ENCODE measurements around the gene PDE4D. TPM values are rescaled to one million over a fixed set of nuclear protein-coding genes. Genes with fewer than 3 reads are reported as not detected.

Gene PDE4D
- total RNA-seq, 4 donors from 2014 or later, result 6.0 to 36.2 (median 10.0) TPM

DNA sequence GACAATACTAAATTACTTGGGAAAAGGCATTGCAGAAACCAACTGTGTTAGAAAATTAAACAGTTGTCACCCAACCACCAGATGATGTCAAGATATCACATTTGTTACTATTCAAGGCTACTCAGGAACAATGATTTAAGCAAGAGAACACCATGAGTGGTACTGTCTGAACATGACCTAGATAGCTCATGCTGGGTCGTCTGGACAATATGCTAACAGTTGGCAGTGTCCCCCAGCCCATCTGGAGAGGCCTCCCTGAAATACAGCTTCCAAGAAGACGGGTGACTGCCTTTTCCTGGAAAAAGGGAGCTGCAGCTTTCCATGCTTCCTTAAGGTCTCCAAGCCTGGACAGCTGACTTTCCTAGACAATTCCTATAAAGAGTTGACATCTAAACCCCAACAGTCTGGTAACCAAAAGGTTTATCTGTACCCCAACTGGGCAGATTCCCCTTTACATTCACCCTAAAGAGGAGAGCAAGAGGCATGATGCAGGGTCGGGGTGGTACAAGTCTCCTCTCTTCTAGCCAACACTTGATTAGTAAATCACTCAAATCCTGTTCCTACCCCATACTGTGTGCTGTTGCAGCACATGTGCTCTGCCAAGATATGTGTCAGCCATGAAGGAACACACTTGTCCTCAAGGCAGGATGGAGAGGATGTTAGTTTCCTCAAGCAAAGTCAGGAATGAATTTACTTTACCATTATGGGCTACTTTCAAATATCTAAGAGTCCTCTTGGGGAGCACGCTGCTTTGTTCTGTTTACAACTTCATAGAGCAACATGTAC is 433.0 kb downstream of the PDE4D start:
- Histone ChIP-seq H3K36me3 (peaks cover 0 to 4% (median 0%) of the 10 kb centered on the region in 3 donors), H3K4me3 (no peak overlapping the region), H3K9me3 (no peaks in the 10 kb centered on the region), H3K27me3 (no peaks in the 10 kb centered on the region), H3K4me1 (no peaks in the 10 kb centered on the region), H3K27ac (no peak overlapping the region)
- intact Hi-C loops (cut with DNase I), result no loop called here
- no peak for TF ChIP-seq POLR2A (IDR thresholded peaks at IDR 0.05)
- TF ChIP-seq, protein P1, sequence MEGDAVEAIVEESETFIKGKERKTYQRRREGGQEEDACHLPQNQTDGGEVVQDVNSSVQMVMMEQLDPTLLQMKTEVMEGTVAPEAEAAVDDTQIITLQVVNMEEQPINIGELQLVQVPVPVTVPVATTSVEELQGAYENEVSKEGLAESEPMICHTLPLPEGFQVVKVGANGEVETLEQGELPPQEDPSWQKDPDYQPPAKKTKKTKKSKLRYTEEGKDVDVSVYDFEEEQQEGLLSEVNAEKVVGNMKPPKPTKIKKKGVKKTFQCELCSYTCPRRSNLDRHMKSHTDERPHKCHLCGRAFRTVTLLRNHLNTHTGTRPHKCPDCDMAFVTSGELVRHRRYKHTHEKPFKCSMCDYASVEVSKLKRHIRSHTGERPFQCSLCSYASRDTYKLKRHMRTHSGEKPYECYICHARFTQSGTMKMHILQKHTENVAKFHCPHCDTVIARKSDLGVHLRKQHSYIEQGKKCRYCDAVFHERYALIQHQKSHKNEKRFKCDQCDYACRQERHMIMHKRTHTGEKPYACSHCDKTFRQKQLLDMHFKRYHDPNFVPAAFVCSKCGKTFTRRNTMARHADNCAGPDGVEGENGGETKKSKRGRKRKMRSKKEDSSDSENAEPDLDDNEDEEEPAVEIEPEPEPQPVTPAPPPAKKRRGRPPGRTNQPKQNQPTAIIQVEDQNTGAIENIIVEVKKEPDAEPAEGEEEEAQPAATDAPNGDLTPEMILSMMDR (IDR thresholded peaks at IDR 0.05), result no peak
- DNase-seq, result no peak
- 58 to 68% methylated on average over 4 of the region's 4 CpGs for WGBS, 2 donors

DNA sequence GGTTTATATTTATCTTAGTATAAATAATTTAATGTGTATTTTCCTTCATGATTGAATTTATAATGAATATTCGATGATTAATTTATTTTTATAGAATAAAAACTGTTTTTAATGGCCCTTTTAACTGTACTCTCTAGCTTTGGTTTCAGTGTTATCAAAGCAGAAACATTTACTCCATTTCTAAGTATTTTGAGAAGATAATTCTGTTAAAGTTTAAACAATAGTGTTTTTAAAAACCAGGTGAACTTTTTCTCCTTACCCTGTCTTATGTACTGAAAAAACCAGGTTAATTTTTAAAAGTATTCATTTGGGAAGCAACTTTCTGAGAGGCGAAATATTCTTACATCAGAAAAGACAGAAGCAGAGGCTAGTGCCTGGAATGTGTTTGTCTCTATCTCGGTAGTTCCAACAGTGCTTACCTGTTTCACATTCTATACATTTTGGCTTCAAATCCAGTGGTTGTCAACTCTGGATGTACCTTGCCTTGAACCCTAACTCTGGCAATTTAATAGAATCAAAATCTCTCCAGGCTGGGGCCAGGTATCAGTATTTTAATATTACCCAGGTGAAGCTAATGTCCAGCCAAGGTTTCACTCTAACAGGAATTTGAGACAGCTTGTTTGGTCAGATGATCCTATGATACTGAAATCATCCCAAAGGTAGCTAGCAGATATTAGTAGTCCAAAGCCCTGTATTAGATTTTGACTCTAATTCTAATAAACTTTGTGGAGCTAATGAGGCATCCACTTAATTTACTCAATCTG is 434.4 kb downstream of the PDE4D start:
- intact Hi-C loops (cut with DNase I), result no loop called here
- no peak for DNase-seq
- 83 to 84% methylated on average over 3 of the region's 3 CpGs for WGBS, 2 donors
- Histone ChIP-seq H3K4me3 (no peak overlapping the region), H3K36me3 (peaks cover 0 to 4% (median 0%) of the 10 kb centered on the region in 3 donors), H3K9me3 (no peaks in the 10 kb centered on the region), H3K4me1 (no peaks in the 10 kb centered on the region), H3K27ac (no peak overlapping the region), H3K27me3 (no peaks in the 10 kb centered on the region)
- TF ChIP-seq, protein P1 (IDR thresholded peaks at IDR 0.05), result no peak
- TF ChIP-seq POLR2A (IDR thresholded peaks at IDR 0.05), result no peak

- Histone ChIP-seq H3K27ac (no peak overlapping the region), H3K27me3 (no peaks in the 10 kb centered on the region), H3K36me3 (peaks cover 0 to 4% (median 0%) of the 10 kb centered on the region in 3 donors), H3K9me3 (no peaks in the 10 kb centered on the region), H3K4me1 (no peaks in the 10 kb centered on the region), H3K4me3 (no peak overlapping the region)
- 71 to 74% methylated on average over 4 of the region's 4 CpGs for WGBS, 2 donors
- no peak for TF ChIP-seq POLR2A (IDR thresholded peaks at IDR 0.05)
- TF ChIP-seq, protein P1 (IDR thresholded peaks at IDR 0.05), result no peak
- intact Hi-C loops (cut with DNase I), result no loop called here
- no peak for DNase-seq
Measured at GRCh38 chr5:59458321-59458720, 435.2 kb downstream of the PDE4D start.

DNA sequence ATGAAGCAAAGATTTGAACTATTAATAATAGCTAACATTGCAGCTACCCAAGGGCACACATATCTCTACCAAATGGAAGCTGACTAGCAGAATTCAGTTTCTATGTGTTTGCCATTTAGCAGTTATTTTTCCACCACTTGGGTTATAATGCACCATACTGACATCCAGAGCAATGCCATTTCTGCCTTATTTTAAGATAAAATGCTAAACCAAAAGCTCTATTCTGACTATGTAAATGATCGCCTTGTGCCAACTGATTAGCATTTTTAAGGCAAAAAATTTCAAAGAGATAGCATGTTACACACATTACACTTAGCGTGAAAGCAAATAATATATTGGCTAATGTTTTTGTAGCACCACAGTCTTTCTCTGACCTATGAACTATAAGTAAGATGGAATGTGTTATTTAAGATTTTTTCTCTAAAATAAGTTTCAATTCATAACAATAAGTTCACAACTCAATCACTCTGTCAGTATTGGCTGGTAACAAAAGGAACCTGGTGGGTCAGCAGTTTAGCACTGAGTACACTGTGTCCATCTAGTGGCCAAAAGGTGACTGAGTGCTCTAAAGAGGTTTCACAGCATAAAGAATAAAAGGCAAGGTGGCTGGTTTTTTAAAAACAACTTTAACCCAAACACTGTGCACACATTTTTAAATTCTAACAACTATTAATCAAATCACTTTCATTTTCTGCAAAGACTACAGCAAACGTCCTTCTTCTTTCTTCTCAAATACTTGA is 443.5 kb downstream of the PDE4D start:
- Histone ChIP-seq H3K9me3 (no peaks in the 10 kb centered on the region), H3K27ac (no peak overlapping the region), H3K4me1 (peaks cover 0 to 5% (median 0%) of the 10 kb centered on the region in 3 donors), H3K36me3 (no peaks in the 10 kb centered on the region), H3K27me3 (no peaks in the 10 kb centered on the region), H3K4me3 (no peak overlapping the region)
- TF ChIP-seq, protein P1 (IDR thresholded peaks at IDR 0.05), result peak in 1 of 6 experiments; percentile 15
- no peak for TF ChIP-seq POLR2A (IDR thresholded peaks at IDR 0.05)
- no peak for DNase-seq
- WGBS, 2 donors, result 79 to 86% methylated on average over 3 of the region's 3 CpGs
- intact Hi-C loops (cut with DNase I), result no loop called here

Data from esophagus squamous epithelium (tissue), 5 donors.